Measurements from ENCODE around the gene EHD1. TPM values are rescaled to one million over a fixed set of nuclear protein-coding genes. Genes with fewer than 3 reads are reported as not detected.

The EHD1 gene
- total and polyA plus RNA-seq, 3 donors from 2014 or later = 230 to 455 (median 328) TPM

GRCh38 chr11:64838600-64839334 lies 39.7 kb downstream of the EHD1 start:
- TF ChIP-seq, protein P1, sequence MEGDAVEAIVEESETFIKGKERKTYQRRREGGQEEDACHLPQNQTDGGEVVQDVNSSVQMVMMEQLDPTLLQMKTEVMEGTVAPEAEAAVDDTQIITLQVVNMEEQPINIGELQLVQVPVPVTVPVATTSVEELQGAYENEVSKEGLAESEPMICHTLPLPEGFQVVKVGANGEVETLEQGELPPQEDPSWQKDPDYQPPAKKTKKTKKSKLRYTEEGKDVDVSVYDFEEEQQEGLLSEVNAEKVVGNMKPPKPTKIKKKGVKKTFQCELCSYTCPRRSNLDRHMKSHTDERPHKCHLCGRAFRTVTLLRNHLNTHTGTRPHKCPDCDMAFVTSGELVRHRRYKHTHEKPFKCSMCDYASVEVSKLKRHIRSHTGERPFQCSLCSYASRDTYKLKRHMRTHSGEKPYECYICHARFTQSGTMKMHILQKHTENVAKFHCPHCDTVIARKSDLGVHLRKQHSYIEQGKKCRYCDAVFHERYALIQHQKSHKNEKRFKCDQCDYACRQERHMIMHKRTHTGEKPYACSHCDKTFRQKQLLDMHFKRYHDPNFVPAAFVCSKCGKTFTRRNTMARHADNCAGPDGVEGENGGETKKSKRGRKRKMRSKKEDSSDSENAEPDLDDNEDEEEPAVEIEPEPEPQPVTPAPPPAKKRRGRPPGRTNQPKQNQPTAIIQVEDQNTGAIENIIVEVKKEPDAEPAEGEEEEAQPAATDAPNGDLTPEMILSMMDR (IDR thresholded peaks at IDR 0.05) = no peak
- TF ChIP-seq POLR2A (IDR thresholded peaks at IDR 0.05) = no peak
- Histone ChIP-seq H3K27me3 (no peaks in the 10 kb centered on the region), H3K36me3 (ENCODE audit: low read depth, missing control alignments) (no peaks in the 10 kb centered on the region), H3K4me1 (no peaks in the 10 kb centered on the region), H3K4me3 (no peak overlapping the region), H3K9me3 (no peaks in the 10 kb centered on the region), H3K27ac (no peak overlapping the region)
- DNase-seq = no peak
- intact Hi-C loops (cut with DNase I; ENCODE audit: low total_unique reads) = no loop called here
- 91 to 100% methylated on average over 5 to 28 of the region's 28 CpGs for WGBS, 2 donors

DNA sequence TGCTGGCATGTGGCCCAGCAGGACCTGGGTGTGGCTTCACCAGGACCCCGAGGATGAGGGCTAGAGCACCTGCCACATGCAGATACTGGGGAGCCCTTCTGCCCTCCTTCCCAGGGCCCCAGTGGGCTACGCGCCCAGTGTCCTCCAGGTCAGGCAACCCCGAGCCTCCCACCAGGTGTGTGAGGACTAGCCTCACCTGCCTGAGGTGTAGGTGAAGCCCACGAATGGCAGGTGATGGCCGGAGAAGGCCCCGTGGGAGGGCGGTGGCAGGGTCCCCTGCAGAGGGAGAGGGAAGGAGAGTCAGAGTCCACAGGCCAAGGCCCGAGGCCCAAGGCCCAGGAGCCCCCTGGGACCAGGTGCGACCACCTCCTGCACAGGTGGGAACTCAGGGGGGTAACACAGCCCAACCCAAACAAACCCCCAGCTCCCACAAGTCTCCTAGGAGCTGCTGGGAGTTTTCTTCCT lies 40.5 kb downstream of the EHD1 start:
- H3K9me3 ChIP-seq = no peaks in the 10 kb centered on the region
- 68 to 91% methylated on average over 7 to 10 of the region's 10 CpGs for WGBS, 2 donors
- intact Hi-C loops (cut with DNase I; ENCODE audit: low total_unique reads) = no loop called here

DNA sequence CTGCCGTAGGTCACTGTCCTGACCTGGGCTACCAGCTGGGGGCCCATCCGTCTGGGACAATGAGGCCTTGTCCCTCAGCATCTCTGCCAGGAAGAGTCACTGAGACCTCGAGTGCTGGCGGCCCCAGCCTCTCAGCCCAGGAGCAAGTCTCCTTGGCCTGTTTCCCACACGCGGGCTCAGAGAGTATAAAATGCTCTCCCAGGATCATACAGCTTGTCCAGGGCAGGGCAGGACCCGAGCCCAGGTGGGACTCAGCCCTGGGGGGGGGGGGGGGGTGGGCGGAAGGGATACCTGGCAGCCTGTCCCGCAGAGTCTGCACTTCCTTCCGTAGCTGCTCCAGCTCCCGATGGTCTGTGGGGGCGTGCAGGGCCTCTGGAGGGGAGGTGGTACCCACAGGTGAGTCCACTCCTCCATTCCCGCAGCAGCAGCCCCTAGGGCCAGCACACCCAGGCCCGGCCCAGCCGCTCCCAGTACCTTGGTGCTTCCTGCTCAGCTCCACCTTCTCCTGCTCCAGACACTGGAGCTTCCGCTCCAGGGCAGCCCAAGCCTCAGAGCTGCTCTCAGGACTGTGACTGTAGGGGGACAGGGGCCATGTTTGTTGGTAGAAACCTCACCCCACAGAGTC lies 41.9 kb downstream of the EHD1 start:
- WGBS, 2 donors = 61 to 66% methylated on average over 5 to 16 of the region's 16 CpGs
- H3K27ac ChIP-seq = no peak overlapping the region
- no peaks in the 10 kb centered on the region for H3K36me3 ChIP-seq (ENCODE audit: low read depth, missing control alignments)
- no peaks in the 10 kb centered on the region for H3K27me3 ChIP-seq
- no peaks in the 10 kb centered on the region for H3K9me3 ChIP-seq
- H3K4me3 ChIP-seq = no peak overlapping the region
- TF ChIP-seq, protein P1 (IDR thresholded peaks at IDR 0.05) = no peak
- no peak for TF ChIP-seq POLR2A (IDR thresholded peaks at IDR 0.05)
- intact Hi-C loops (cut with DNase I; ENCODE audit: low total_unique reads) = no loop called here
- DNase-seq = no peak
- no peaks in the 10 kb centered on the region for H3K4me1 ChIP-seq

More for the DNA sequence above, 40.5 kb downstream of the EHD1 start:
- DNase-seq = no peak
- Histone ChIP-seq H3K27ac (no peak overlapping the region), H3K4me3 (no peak overlapping the region), H3K4me1 (no peaks in the 10 kb centered on the region), H3K27me3 (no peaks in the 10 kb centered on the region), H3K36me3 (ENCODE audit: low read depth, missing control alignments) (no peaks in the 10 kb centered on the region)
- no peak for TF ChIP-seq POLR2A (IDR thresholded peaks at IDR 0.05)
- TF ChIP-seq, protein P1 (IDR thresholded peaks at IDR 0.05) = no peak

- Histone ChIP-seq H3K4me3 (no peak overlapping the region), H3K9me3 (no peaks in the 10 kb centered on the region), H3K27ac (no peak overlapping the region), H3K36me3 (ENCODE audit: low read depth, missing control alignments) (no peaks in the 10 kb centered on the region), H3K4me1 (no peaks in the 10 kb centered on the region), H3K27me3 (no peaks in the 10 kb centered on the region)
- no peak for TF ChIP-seq POLR2A (IDR thresholded peaks at IDR 0.05)
- TF ChIP-seq, protein P1 (IDR thresholded peaks at IDR 0.05) = no peak
- DNase-seq = no peak
- intact Hi-C loops (cut with DNase I; ENCODE audit: low total_unique reads) = no loop called here
- 81 to 90% methylated on average over 15 to 16 of the region's 17 CpGs for WGBS, 2 donors
These were observed 42.6 kb downstream of the EHD1 start for GRCh38 chr11:64835616-64836447.

Measured in testis (tissue), 3 donors.